HEK293 (cell line): Measurements from ENCODE around the gene FHIT.

Source experiments
- CTCF ChIA-PET: fragments of 350-600 bp; formaldehyde crosslinking; extraction: SDS; loops from one replicate; lab custom pipeline; 2021; ENCODE audit warnings: antibody characterized with exemption; lab: Yijun Ruan, JAX
- POLR2A ChIA-PET: fragments of 300-600 bp; formaldehyde crosslinking; extraction: SDS; loops from one replicate; lab custom pipeline; 2020; ENCODE audit warnings: antibody characterized with exemption, inconsistent platforms; lab: Yijun Ruan, JAX
- H3K27ac ChIP-seq: fragments of 200-500 bp; sonication (Bioruptor generic); 2 replicates; pipeline ENCODE4 v1.5.1; 2014; ENCODE audit warnings: low read depth, low read length, control low read depth, inconsistent platforms; ENCODE audit errors: extremely low read depth
- H3K36me3 ChIP-seq, 2 experiments: fragments of 200-500 bp in 1 of 2; sonication (Bioruptor generic) in 1 of 2; 1 replicate in 1 of 2; 2 replicates in 1 of 2; pipeline ENCODE4 v1.5.1; 2014 to 2017; ENCODE audit warnings: inconsistent platforms in 2 of 2, low read length in 2 of 2; ENCODE audit not compliant: control insufficient read depth in 2 of 2, insufficient read depth in 1 of 2
- H3K4me1 ChIP-seq: fragments of 200-500 bp; sonication (Bioruptor generic); 2 replicates; pipeline ENCODE4 v1.5.1; 2014; ENCODE audit warnings: mild to moderate bottlenecking, low read length, inconsistent platforms; ENCODE audit not compliant: control insufficient read depth, insufficient read depth
- H3K4me3 ChIP-seq: 2 replicates; pipeline ENCODE4 v1.5.1; 2011; ENCODE audit warnings: low read depth, mild to moderate bottlenecking, control low read depth, low read length, moderate library complexity
- H3K9me3 ChIP-seq: fragments of 200-500 bp; sonication (Bioruptor generic); 2 replicates; pipeline ENCODE4 v1.5.1; 2014; ENCODE audit warnings: low read depth, low read length, inconsistent platforms; ENCODE audit not compliant: control insufficient read depth, insufficient read depth
- AEBP2 ChIP-seq: fragments of 450-650 bp; formaldehyde crosslinking; IDR thresholded peaks from 2 replicates; pipeline ENCODE4 v1.5.1; 2016; ENCODE audit warnings: missing biosample characterization, missing genetic modification characterization, borderline replicate concordance
- BCL6B ChIP-seq: fragments of 450-650 bp; formaldehyde crosslinking; IDR thresholded peaks from 2 replicates; pipeline ENCODE4 v1.5.1; 2017; ENCODE audit warnings: missing biosample characterization, missing genetic modification characterization
- GLI4 ChIP-seq: fragments of 450-650 bp; formaldehyde crosslinking; IDR thresholded peaks from 2 replicates; pipeline ENCODE4 v1.5.1; 2016; ENCODE audit warnings: missing biosample characterization, missing genetic modification characterization
- HIC1 ChIP-seq: fragments of 450-650 bp; formaldehyde crosslinking; IDR thresholded peaks from 2 replicates; pipeline ENCODE4 v1.5.1; 2016; ENCODE audit warnings: missing biosample characterization, missing genetic modification characterization
- HOXC10 ChIP-seq: sonication (generic); formaldehyde crosslinking; IDR thresholded peaks from 2 replicates; pipeline ENCODE4 v1.8.1; 2023; ENCODE audit warnings: mild to moderate bottlenecking, missing genetic modification reagents
- RBAK ChIP-seq: fragments of 450-650 bp; formaldehyde crosslinking; IDR thresholded peaks from 2 replicates; pipeline ENCODE4 v1.5.1; 2016; ENCODE audit warnings: missing biosample characterization, missing genetic modification characterization
- ZBTB26 ChIP-seq: fragments of 450-650 bp; formaldehyde crosslinking; optimal IDR thresholded peaks from 2 replicates; pipeline ENCODE3; 2016; ENCODE audit warnings: missing biosample characterization, mild to moderate bottlenecking, missing genetic modification characterization
- ZBTB49 ChIP-seq: fragments of 450-650 bp; formaldehyde crosslinking; IDR thresholded peaks from 2 replicates; pipeline ENCODE4 v1.5.1; 2016; ENCODE audit warnings: missing biosample characterization, missing genetic modification characterization, low read depth
- ZNF184 ChIP-seq: fragments of 450-650 bp; IDR thresholded peaks from 2 replicates; pipeline ENCODE4 v1.5.1; 2018; ENCODE audit warnings: missing biosample characterization, mild to moderate bottlenecking, missing genetic modification characterization
- ZNF211 ChIP-seq: fragments of 450-650 bp; formaldehyde crosslinking; IDR thresholded peaks from 2 replicates; pipeline ENCODE4 v1.5.1; 2016; ENCODE audit warnings: low read depth, missing biosample characterization, missing genetic modification characterization
- ZNF266 ChIP-seq: fragments of 450-650 bp; formaldehyde crosslinking; IDR thresholded peaks from 2 replicates; pipeline ENCODE4 v1.5.1; 2016; ENCODE audit warnings: missing biosample characterization, missing genetic modification characterization, low read depth
- ZNF302 ChIP-seq: fragments of 450-650 bp; formaldehyde crosslinking; IDR thresholded peaks from 2 replicates; pipeline ENCODE4 v1.5.1; 2016; ENCODE audit warnings: missing biosample characterization, missing genetic modification characterization, low read depth
- ZNF501 ChIP-seq: fragments of 450-650 bp; formaldehyde crosslinking; IDR thresholded peaks from 2 replicates; pipeline ENCODE4 v1.5.1; 2016; ENCODE audit warnings: missing biosample characterization, missing genetic modification characterization
- ZNF514 ChIP-seq: fragments of 450-650 bp; formaldehyde crosslinking; IDR thresholded peaks from 2 replicates; pipeline ENCODE4 v1.5.1; 2016; ENCODE audit warnings: missing biosample characterization, missing genetic modification characterization
- ZNF544 ChIP-seq: fragments of 450-650 bp; formaldehyde crosslinking; IDR thresholded peaks from 2 replicates; pipeline ENCODE4 v1.5.0; 2017; ENCODE audit warnings: missing biosample characterization, missing genetic modification characterization
- ZNF549 ChIP-seq: fragments of 450-650 bp; IDR thresholded peaks from 2 replicates; pipeline ENCODE4 v1.5.1; 2018; ENCODE audit warnings: missing biosample characterization, missing genetic modification characterization, mild to moderate bottlenecking, inconsistent platforms, moderate library complexity
- ZNF629 ChIP-seq: fragments of 450-650 bp; formaldehyde crosslinking; IDR thresholded peaks from 2 replicates; pipeline ENCODE4 v1.5.1; 2017; ENCODE audit warnings: missing biosample characterization, missing genetic modification characterization
- ZNF654 ChIP-seq: fragments of 450-650 bp; formaldehyde crosslinking; IDR thresholded peaks from 2 replicates; pipeline ENCODE4 v1.5.1; 2016; ENCODE audit warnings: low read depth, missing biosample characterization, missing genetic modification characterization
- ZNF692 ChIP-seq: fragments of 450-650 bp; formaldehyde crosslinking; IDR thresholded peaks from 2 replicates; pipeline ENCODE4 v1.5.1; 2016; ENCODE audit warnings: missing biosample characterization, missing genetic modification characterization
- ZSCAN18 ChIP-seq: fragments of 450-650 bp; formaldehyde crosslinking; IDR thresholded peaks from 2 replicates; pipeline ENCODE4 v1.5.1; 2016; ENCODE audit warnings: missing biosample characterization, missing genetic modification characterization

Gene FHIT

GRCh38 chr3:60114191-60114590 lies 1137.1 kb downstream of the FHIT start:
- ChIA-PET CTCF (no interaction called here), POLR2A (no interaction called here)
- no peaks in the 10 kb centered on the region for H3K9me3 ChIP-seq
- no peaks in the 10 kb centered on the region for H3K4me1 ChIP-seq
- no peak for TF ChIP-seq ZNF544
- TF ChIP-seq ZNF211 (tag by site-specific recombination), result no peak
- no peak overlapping the region for H3K4me3 ChIP-seq
- H3K36me3 ChIP-seq, result no peaks in the 10 kb centered on the region
- H3K27ac ChIP-seq, result no peak overlapping the region

- Histone ChIP-seq H3K36me3 (no peaks in the 10 kb centered on the region), H3K4me3 (no peak overlapping the region), H3K4me1 (0 out of 2 replicates have a peak, but pooled peaks cover 6% of the 10 kb centered on the region), H3K9me3 (no peaks in the 10 kb centered on the region), H3K27ac (no peak overlapping the region)
- CTCF ChIA-PET, result no interaction called here
- POLR2A ChIA-PET, result no interaction called here
- peak; percentile 93 for TF ChIP-seq ZNF549 (tag by site-specific recombination)
- no peak for TF ChIP-seq ZNF184
- TF ChIP-seq, all 188 proteins: peak for 1
Measured at GRCh38 chr3:60107275-60107674, 1144.0 kb downstream of the FHIT start.

GRCh38 chr3:60102154-60102553 lies 1149.1 kb downstream of the FHIT start:
- H3K36me3 ChIP-seq, result no peaks in the 10 kb centered on the region
- no peak overlapping the region for H3K27ac ChIP-seq
- ChIA-PET POLR2A (no interaction called here), CTCF (no interaction called here)
- 0 out of 2 replicates have a peak, but pooled peaks cover 6% of the 10 kb centered on the region for H3K4me1 ChIP-seq
- H3K9me3 ChIP-seq, result no peaks in the 10 kb centered on the region
- no peak overlapping the region for H3K4me3 ChIP-seq
- TF ChIP-seq HIC1 (no peak), AEBP2 (tag by site-specific recombination) (no peak), ZNF501 (no peak), ZNF629 (tag by site-specific recombination) (no peak), ZBTB26 (tag by site-specific recombination) (no peak), HOXC10 (CRISPR knock-in tag) (no peak), ZSCAN18 (tag by site-specific recombination) (no peak), ZNF302 (tag by site-specific recombination) (no peak), ZBTB49 (tag by site-specific recombination) (no peak), GLI4 (no peak), RBAK (tag by site-specific recombination) (no peak), ZNF692 (tag by site-specific recombination) (no peak), ZNF514 (no peak), ZNF654 (tag by site-specific recombination) (no peak), BCL6B (no peak), ZNF266 (tag by site-specific recombination) (no peak)
